ENCODE results near the gene KCNIP4. TPM values are rescaled to one million over a fixed set of nuclear protein-coding genes. Genes with fewer than 3 reads are reported as not detected.

KCNIP4 gene
- total RNA-seq, 3 donors from 2014 or later (not counting 1 experiment from before 2014, with no cell fraction given) = not detected

- intact Hi-C loops (cut with micrococcal nuclease) = no loop called here
- no peak for ATAC-seq
- H3K27ac Mint-ChIP-seq = no peak overlapping the region
Observed at GRCh38 chr4:21882051-21882839, 66.3 kb downstream of the KCNIP4 start.

GRCh38 chr4:21879187-21879586 is 69.4 kb downstream of the KCNIP4 start:
- H3K4me1 Mint-ChIP-seq = no peaks in the 10 kb centered on the region
- no peaks in the 10 kb centered on the region for H3K27me3 Mint-ChIP-seq (ENCODE audit: low read depth in 2 of 2)
- no peaks in the 10 kb centered on the region for H3K36me3 ChIP-seq (ENCODE audit: control insufficient read depth, insufficient read depth, low read length)
- no peak overlapping the region for H3K27ac Mint-ChIP-seq
- no peaks in the 10 kb centered on the region for H3K36me3 Mint-ChIP-seq
- intact Hi-C loops (cut with micrococcal nuclease) = no loop called here
- peaks cover 7 to 9% of the 10 kb centered on the region in 2 donors for H3K9me3 Mint-ChIP-seq
- no peak for DNase-seq
- TF ChIP-seq CTCF (IDR thresholded peaks at IDR 0.05) = no peak
- no peaks in the 10 kb centered on the region for H3K27me3 ChIP-seq (ENCODE audit: control insufficient read depth, insufficient read depth, low read length)
- no peak overlapping the region for H3K4me3 ChIP-seq (ENCODE audit: low read length)
- no peak overlapping the region for H3K4me3 Mint-ChIP-seq
- H3K4me1 ChIP-seq (ENCODE audit: control insufficient read depth, insufficient read depth, low read length) = no peaks in the 10 kb centered on the region
- WGBS (ENCODE audit: insufficient coverage) = 81% methylated on average over 2 of the region's 3 CpGs
- H3K9me3 ChIP-seq (ENCODE audit: control insufficient read depth, insufficient read depth, low read length) = no peaks in the 10 kb centered on the region
- ATAC-seq = no peak
- no peak overlapping the region for H3K27ac ChIP-seq (ENCODE audit: low read length)

More at GRCh38 chr4:21882051-21882839, 66.3 kb downstream of the KCNIP4 start:
- Histone ChIP-seq H3K27me3 (ENCODE audit: control insufficient read depth, insufficient read depth, low read length) (no peaks in the 10 kb centered on the region), H3K9me3 (ENCODE audit: control insufficient read depth, insufficient read depth, low read length) (peaks cover 2% of the 10 kb centered on the region), H3K27ac (ENCODE audit: low read length) (no peak overlapping the region), H3K4me1 (ENCODE audit: control insufficient read depth, insufficient read depth, low read length) (no peaks in the 10 kb centered on the region), H3K36me3 (ENCODE audit: control insufficient read depth, insufficient read depth, low read length) (no peaks in the 10 kb centered on the region), H3K4me3 (ENCODE audit: low read length) (no peak overlapping the region)
- no peaks in the 10 kb centered on the region for H3K4me1 Mint-ChIP-seq
- 82% methylated on average over 4 of the region's 4 CpGs for WGBS (ENCODE audit: insufficient coverage)
- no peak for DNase-seq
- no peaks in the 10 kb centered on the region for H3K27me3 Mint-ChIP-seq (ENCODE audit: low read depth in 2 of 2)
- H3K9me3 Mint-ChIP-seq = peaks cover 5 to 9% of the 10 kb centered on the region in 2 donors
- no peak overlapping the region for H3K4me3 Mint-ChIP-seq
- no peak for TF ChIP-seq CTCF (IDR thresholded peaks at IDR 0.05)
- H3K36me3 Mint-ChIP-seq = no peaks in the 10 kb centered on the region

GRCh38 chr4:21876711-21877110 is 71.9 kb downstream of the KCNIP4 start:
- no peaks in the 10 kb centered on the region for H3K9me3 ChIP-seq (ENCODE audit: control insufficient read depth, insufficient read depth, low read length)
- no peak overlapping the region for H3K27ac ChIP-seq (ENCODE audit: low read length)
- ATAC-seq (no peak), DNase-seq (no peak)
- no peaks in the 10 kb centered on the region for H3K36me3 Mint-ChIP-seq
- H3K27me3 ChIP-seq (ENCODE audit: control insufficient read depth, insufficient read depth, low read length) = no peaks in the 10 kb centered on the region
- H3K27ac Mint-ChIP-seq = no peak overlapping the region
- H3K4me1 Mint-ChIP-seq = no peaks in the 10 kb centered on the region
- H3K4me3 Mint-ChIP-seq = no peak overlapping the region
- no peaks in the 10 kb centered on the region for H3K4me1 ChIP-seq (ENCODE audit: control insufficient read depth, insufficient read depth, low read length)
- intact Hi-C loops (cut with micrococcal nuclease) = no loop called here
- H3K9me3 Mint-ChIP-seq = peaks cover 3 to 10% of the 10 kb centered on the region in 2 donors
- no CpG with 5 or more reads among the region's 1 CpG for WGBS (ENCODE audit: insufficient coverage)
- no peaks in the 10 kb centered on the region for H3K27me3 Mint-ChIP-seq (ENCODE audit: low read depth in 2 of 2)
- TF ChIP-seq CTCF (IDR thresholded peaks at IDR 0.05) = no peak
- H3K4me3 ChIP-seq (ENCODE audit: low read length) = no peak overlapping the region
- no peaks in the 10 kb centered on the region for H3K36me3 ChIP-seq (ENCODE audit: control insufficient read depth, insufficient read depth, low read length)

GRCh38 chr4:21873145-21873544 is 75.4 kb downstream of the KCNIP4 start:
- Histone ChIP-seq H3K4me1 (ENCODE audit: control insufficient read depth, insufficient read depth, low read length) (no peaks in the 10 kb centered on the region), H3K36me3 (ENCODE audit: control insufficient read depth, insufficient read depth, low read length) (no peaks in the 10 kb centered on the region), H3K27ac (ENCODE audit: low read length) (no peak overlapping the region), H3K4me3 (ENCODE audit: low read length) (no peak overlapping the region), H3K9me3 (ENCODE audit: control insufficient read depth, insufficient read depth, low read length) (no peaks in the 10 kb centered on the region), H3K27me3 (ENCODE audit: control insufficient read depth, insufficient read depth, low read length) (no peaks in the 10 kb centered on the region)
- ATAC-seq (no peak), DNase-seq (no peak)
- no CpG with 5 or more reads among the region's 1 CpG for WGBS (ENCODE audit: insufficient coverage)
- H3K27ac Mint-ChIP-seq = no peak overlapping the region
- intact Hi-C loops (cut with micrococcal nuclease) = no loop called here
- H3K27me3 Mint-ChIP-seq (ENCODE audit: low read depth in 2 of 2) = no peaks in the 10 kb centered on the region
- peaks cover 7 to 12% of the 10 kb centered on the region in 2 donors for H3K9me3 Mint-ChIP-seq
- no peak for TF ChIP-seq CTCF (IDR thresholded peaks at IDR 0.05)
- H3K4me3 Mint-ChIP-seq = no peak overlapping the region
- no peaks in the 10 kb centered on the region for H3K4me1 Mint-ChIP-seq
- H3K36me3 Mint-ChIP-seq = peaks cover 6% of the 10 kb centered on the region
